Activated naive CD4-positive, alpha-beta T cell treated with anti-CD3 and anti-CD28 coated beads, Interleukin-2, amount 50 U/mL, for 24 hours (primary cell): ENCODE results near the gene TFDP1.
A peak's percentile ranks its signal among the peaks of the same experiment; 100 is the strongest.

Source experiments
- H3K27ac Mint-ChIP-seq: one replicate; pipeline ENCODE4 v1.8.0; 2021; ENCODE audit warnings: mild to moderate bottlenecking, mixed read lengths
- H3K27me3 Mint-ChIP-seq: one replicate; pipeline ENCODE4 v1.8.0; 2021; ENCODE audit warnings: mixed read lengths
- H3K36me3 Mint-ChIP-seq: one replicate; pipeline ENCODE4 v1.8.0; 2021; ENCODE audit warnings: mixed read lengths
- H3K4me1 Mint-ChIP-seq: one replicate; pipeline ENCODE4 v1.8.0; 2021; ENCODE audit warnings: mixed read lengths
- H3K4me3 Mint-ChIP-seq: one replicate; pipeline ENCODE4 v1.8.0; 2021; ENCODE audit warnings: mild to moderate bottlenecking, mixed read lengths
- H3K9me3 Mint-ChIP-seq: one replicate; pipeline ENCODE4 v1.8.0; 2021; ENCODE audit warnings: mixed read lengths

TFDP1 gene

DNA sequence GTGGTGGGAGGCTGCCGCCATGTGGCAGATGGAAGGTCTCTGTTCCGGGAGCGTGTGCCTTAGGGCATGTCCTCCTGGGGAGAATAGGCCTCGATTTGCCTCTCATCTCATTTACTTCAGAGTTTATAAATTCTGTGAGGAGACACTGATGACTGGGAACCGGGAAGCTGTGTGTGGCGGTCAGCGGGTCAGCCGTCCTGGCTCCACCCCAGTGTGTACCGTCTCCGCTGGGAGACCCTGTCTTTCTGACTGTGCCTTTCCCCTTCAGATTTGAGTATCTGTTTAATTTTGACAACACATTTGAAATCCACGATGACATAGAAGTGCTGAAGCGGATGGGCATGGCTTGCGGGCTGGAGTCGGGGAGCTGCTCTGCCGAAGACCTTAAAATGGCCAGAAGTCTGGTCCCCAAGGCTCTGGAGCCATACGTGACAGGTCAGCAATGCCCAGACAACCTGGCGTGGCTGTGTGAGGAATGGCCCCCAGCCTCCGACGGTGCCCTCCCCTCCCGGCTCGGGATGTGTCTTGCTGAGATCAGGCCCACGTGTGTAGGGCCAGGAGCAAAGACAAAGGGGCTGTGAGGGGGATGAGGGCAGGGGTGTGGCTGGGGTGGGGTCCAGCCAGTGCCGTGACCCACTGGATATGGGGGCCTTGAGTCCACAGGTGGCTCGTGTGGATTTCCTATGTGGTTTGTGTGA is 51.9 kb downstream of the TFDP1 start:
- H3K27me3 Mint-ChIP-seq, result no peaks in the 10 kb centered on the region
- H3K4me1 Mint-ChIP-seq, result peaks cover 44% of the 10 kb centered on the region
- H3K4me3 Mint-ChIP-seq, result no peak overlapping the region
- peak overlapping the region; percentile 55 for H3K27ac Mint-ChIP-seq
- no peaks in the 10 kb centered on the region for H3K9me3 Mint-ChIP-seq
- peaks cover 10% of the 10 kb centered on the region for H3K36me3 Mint-ChIP-seq

DNA sequence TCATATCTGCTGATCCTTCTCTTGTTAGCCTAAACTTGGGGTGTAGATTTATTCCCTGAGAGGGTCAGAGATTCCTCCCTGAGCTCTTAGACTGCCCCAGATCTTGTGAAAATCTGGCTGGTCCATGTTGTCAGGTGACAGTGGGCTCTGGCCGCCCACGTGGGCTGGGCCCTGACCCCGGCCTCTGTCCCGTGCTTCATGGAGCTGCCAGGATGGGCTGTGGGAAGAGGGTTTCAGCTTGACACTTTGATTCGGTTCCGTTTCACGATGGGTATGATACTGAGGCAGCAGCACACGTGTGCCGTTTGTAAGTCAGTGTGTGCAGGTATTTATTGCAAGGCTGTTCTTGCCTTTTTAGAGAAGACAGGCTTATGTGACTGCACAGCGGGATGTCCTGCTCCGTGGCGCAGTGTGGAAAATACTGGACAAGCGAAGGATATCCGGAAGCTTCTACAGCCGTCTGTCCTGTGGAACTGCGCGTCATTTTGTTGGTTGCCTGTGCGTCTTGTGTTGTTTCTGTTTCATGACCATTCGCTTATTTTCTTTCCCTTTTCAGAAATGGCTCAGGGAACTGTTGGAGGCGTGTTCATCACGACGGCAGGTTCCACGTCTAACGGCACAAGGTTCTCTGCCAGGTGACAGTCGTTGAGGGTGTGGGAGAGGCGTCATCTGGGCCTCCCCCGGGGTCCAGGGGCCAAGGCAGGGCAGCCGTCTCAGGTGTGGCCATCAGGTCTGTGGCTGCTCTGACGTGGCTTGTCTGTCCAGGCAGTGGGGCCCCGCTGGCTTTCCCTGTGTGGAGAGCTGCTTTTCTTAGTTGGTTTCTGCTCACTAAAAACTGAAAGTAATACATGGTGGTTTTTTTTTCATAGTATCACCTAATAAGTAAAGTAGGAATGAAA is 53.0 kb downstream of the TFDP1 start:
- Mint-ChIP-seq H3K9me3 (no peaks in the 10 kb centered on the region), H3K27me3 (no peaks in the 10 kb centered on the region), H3K4me3 (no peak overlapping the region), H3K27ac (no peak overlapping the region), H3K36me3 (peaks cover 18% of the 10 kb centered on the region), H3K4me1 (peaks cover 38% of the 10 kb centered on the region)

DNA sequence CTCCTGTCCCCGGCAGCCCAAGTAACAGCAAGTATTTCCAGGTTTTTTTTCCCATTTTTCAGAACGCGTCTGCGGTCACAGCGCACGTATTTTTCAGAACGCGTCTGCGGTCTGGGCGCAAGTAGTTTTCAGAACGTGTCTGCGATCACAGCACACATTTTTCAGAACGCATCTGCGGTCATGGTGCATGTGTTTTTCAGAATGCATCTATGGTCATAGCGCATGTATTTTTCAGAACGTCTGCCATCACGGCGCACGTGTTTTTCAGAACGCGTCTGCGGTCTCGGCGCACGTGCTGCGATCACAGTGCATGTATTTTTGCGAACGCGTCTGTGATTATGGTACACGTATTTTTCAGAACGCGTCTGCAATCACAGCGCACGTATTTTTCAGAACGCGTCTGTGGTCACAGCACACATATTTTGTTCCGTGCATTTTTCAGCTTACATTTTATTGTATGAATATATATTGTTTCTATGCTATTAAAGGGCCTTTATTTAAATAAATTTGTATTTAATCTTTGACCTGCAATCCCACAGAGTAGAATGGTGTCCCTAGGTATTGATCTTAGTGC is 53.7 kb downstream of the TFDP1 start:
- Mint-ChIP-seq H3K4me1 (peaks cover 32% of the 10 kb centered on the region), H3K36me3 (peaks cover 23% of the 10 kb centered on the region), H3K9me3 (no peaks in the 10 kb centered on the region), H3K27ac (no peak overlapping the region), H3K4me3 (no peak overlapping the region), H3K27me3 (no peaks in the 10 kb centered on the region)

DNA sequence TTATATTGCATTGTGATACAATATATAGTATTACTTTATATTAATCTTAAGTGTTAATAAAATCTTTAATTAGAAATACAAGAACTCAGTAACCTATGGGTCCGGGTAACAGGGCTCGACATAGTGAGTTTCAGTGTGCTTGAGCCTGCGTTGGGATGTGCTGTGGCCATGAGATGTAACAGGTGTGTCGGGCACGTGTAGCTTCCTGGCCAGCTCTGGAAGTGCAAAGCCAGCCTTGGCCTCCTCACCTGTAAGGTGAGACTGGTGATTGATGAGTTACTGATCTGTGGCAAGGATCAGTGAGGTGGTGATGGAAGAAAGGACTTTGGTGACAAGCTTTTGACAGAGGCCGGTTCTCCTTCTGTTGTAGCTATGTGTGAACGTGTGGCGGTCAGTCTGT is 54.3 kb downstream of the TFDP1 start:
- no peaks in the 10 kb centered on the region for H3K27me3 Mint-ChIP-seq
- H3K9me3 Mint-ChIP-seq, result no peaks in the 10 kb centered on the region
- H3K4me3 Mint-ChIP-seq, result no peak overlapping the region
- peaks cover 26% of the 10 kb centered on the region for H3K4me1 Mint-ChIP-seq
- peaks cover 23% of the 10 kb centered on the region for H3K36me3 Mint-ChIP-seq
- H3K27ac Mint-ChIP-seq, result no peak overlapping the region

DNA sequence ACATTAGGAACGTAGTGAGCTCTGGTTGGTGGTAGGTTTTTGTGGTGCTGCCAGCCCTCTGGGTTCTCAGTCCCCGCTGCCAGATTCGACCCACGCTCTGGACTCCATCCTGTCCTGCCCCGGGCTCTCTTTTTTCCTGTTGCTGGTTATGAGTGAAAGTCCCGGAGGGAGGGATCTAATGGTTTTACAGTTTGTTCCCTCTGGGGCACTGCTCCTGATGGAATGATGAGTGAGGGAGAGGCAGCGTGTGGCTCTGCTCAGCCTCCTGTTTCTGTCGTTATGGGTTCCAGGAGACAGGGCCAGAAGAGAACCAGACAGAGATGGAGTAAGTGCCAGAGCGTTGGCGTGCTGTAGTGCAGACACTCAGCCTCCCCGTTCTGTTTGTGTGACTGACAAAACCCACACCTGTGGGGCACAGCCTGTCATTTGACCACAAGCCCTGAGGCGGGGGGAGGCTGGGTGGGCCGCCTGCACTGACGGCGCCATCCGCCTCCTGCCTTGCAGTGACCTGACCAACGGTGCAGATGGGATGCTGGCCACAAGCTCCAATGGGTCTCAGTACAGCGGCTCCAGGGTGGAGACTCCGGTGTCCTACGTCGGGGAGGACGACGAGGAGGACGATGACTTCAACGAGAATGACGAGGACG is 55.2 kb downstream of the TFDP1 start:
- no peaks in the 10 kb centered on the region for H3K27me3 Mint-ChIP-seq
- H3K4me3 Mint-ChIP-seq, result no peak overlapping the region
- H3K4me1 Mint-ChIP-seq, result peaks cover 22% of the 10 kb centered on the region
- no peaks in the 10 kb centered on the region for H3K9me3 Mint-ChIP-seq
- no peak overlapping the region for H3K27ac Mint-ChIP-seq
- peaks cover 23% of the 10 kb centered on the region for H3K36me3 Mint-ChIP-seq

DNA sequence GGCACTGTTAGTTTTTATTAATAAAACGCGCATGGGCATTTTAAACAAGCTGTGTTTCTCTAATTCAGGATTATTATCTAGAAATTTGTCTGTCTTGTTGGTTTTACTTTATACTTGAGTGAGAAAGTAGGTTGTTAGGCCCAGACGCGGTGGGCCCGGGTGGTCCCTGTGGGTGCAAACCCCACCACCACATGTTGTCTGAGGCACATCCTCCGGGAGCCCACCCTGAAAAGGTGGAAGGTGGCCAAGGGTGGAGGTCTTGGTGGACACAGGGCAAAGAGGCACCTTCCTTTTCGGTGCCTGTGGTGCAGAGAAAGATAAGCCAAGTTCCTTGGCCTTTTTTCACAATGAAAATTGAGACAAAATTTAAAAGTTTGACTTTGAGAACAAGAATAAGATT is 56.9 kb downstream of the TFDP1 start:
- peaks cover 23% of the 10 kb centered on the region for H3K36me3 Mint-ChIP-seq
- no peaks in the 10 kb centered on the region for H3K9me3 Mint-ChIP-seq
- H3K27ac Mint-ChIP-seq, result no peak overlapping the region
- H3K27me3 Mint-ChIP-seq, result no peaks in the 10 kb centered on the region
- H3K4me3 Mint-ChIP-seq, result no peak overlapping the region
- H3K4me1 Mint-ChIP-seq, result peaks cover 24% of the 10 kb centered on the region

DNA sequence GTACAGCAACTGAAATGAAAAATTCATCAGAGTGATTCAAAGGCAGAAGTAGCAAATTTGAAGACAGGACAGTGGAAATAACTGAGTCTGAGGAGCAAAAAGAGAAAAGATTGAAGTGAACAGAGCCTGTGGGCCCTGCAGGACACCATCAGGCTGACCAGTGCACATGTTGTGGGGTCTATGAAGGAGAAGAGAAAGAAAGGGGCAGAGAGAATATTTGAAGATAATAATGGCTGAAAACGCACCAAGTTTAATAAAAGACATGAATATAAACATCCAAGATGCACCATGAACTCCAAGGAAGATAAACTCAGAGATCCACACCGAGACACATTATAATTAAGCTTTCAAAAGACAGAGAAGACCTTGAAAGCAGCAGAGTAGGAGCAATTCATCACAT is 58.0 kb downstream of the TFDP1 start:
- no peak overlapping the region for H3K4me3 Mint-ChIP-seq
- H3K27me3 Mint-ChIP-seq, result no peaks in the 10 kb centered on the region
- no peak overlapping the region for H3K27ac Mint-ChIP-seq
- peaks cover 35% of the 10 kb centered on the region for H3K4me1 Mint-ChIP-seq
- H3K9me3 Mint-ChIP-seq, result no peaks in the 10 kb centered on the region
- H3K36me3 Mint-ChIP-seq, result peaks cover 23% of the 10 kb centered on the region

DNA sequence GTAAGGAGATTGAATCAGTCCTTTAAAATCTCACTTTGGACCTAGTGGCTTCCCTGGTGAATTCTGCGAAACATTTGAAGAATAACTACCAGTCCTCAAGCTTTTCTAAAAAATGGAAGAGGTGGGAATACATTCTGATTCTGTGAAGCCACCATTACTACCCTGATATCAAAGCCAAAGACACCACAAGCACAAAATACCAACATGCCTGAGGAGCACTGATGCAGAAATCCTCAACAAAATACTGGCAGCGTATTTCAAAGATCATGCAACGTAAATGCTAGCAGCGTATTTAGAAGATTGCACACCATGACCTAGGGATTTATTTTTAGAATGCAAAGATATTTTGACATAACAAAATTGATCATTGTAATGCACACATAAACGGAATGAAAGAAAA is 59.0 kb downstream of the TFDP1 start:
- H3K4me3 Mint-ChIP-seq, result no peak overlapping the region
- H3K27ac Mint-ChIP-seq, result no peak overlapping the region
- H3K4me1 Mint-ChIP-seq, result peaks cover 43% of the 10 kb centered on the region
- H3K36me3 Mint-ChIP-seq, result peaks cover 23% of the 10 kb centered on the region
- H3K27me3 Mint-ChIP-seq, result no peaks in the 10 kb centered on the region
- no peaks in the 10 kb centered on the region for H3K9me3 Mint-ChIP-seq

DNA sequence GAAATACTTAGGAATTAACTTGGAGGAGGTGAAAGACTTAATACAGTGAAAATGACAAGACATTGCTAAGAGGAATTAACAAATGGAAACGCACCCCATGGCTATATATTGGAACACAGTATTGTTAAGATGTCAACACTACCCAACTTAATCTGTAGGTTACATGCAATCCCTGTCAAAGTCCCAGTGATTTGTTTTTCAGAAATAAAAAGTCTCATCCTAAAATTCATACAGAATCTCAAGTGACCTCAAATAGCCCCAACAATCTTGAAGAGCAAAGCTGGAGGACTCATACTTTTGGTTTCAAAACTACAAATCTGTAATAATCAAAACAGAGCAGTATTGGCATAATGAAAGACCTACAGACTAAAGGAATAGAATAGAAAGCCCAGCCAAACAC is 60.2 kb downstream of the TFDP1 start:
- Mint-ChIP-seq H3K4me3 (no peak overlapping the region), H3K4me1 (peaks cover 40% of the 10 kb centered on the region), H3K27ac (no peak overlapping the region), H3K27me3 (no peaks in the 10 kb centered on the region), H3K36me3 (peaks cover 18% of the 10 kb centered on the region), H3K9me3 (no peaks in the 10 kb centered on the region)

DNA sequence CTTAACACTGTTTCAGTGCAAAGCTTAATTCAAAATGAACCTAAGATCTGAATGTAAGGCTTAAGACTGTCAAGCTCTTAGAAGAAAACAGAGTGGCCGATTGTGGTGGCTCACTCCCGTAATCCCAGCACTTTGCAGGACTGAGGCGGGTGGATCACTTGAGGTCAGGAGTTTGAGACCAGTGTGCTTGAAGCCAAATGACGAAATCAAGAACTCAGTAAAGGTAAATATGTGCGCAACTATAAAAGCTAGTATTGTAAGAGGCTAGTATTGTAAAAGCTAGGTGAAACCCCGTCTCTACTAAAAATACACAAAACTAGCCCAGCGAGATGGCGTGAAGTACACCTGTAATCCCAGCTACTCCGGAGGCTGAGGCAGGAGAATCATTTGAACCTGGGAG is 60.8 kb downstream of the TFDP1 start:
- H3K4me3 Mint-ChIP-seq, result no peak overlapping the region
- H3K9me3 Mint-ChIP-seq, result no peaks in the 10 kb centered on the region
- H3K27me3 Mint-ChIP-seq, result no peaks in the 10 kb centered on the region
- peaks cover 18% of the 10 kb centered on the region for H3K36me3 Mint-ChIP-seq
- peaks cover 37% of the 10 kb centered on the region for H3K4me1 Mint-ChIP-seq
- H3K27ac Mint-ChIP-seq, result no peak overlapping the region

DNA sequence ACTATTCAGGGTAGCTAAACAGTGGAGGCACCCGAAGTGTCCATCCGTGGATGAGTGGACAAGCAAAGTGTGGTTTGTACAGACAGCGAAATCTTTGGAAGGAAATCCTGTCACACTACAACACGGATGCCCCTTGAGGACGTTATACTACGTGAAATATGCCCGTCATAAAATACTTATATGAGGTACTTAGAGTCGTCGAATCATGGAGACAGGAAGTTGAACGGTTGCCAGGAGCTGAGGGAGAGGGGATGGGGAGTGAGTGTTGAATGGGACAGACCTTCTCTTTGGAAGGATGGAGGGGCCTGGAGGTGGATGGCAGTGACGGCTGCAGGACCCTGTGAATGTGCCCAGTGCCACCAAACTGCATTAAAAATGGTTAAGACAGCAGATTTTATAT is 61.8 kb downstream of the TFDP1 start:
- no peaks in the 10 kb centered on the region for H3K9me3 Mint-ChIP-seq
- H3K36me3 Mint-ChIP-seq, result peaks cover 13% of the 10 kb centered on the region
- H3K27me3 Mint-ChIP-seq, result no peaks in the 10 kb centered on the region
- no peak overlapping the region for H3K27ac Mint-ChIP-seq
- H3K4me1 Mint-ChIP-seq, result peaks cover 31% of the 10 kb centered on the region
- peak overlapping the region; percentile 58 for H3K4me3 Mint-ChIP-seq

DNA sequence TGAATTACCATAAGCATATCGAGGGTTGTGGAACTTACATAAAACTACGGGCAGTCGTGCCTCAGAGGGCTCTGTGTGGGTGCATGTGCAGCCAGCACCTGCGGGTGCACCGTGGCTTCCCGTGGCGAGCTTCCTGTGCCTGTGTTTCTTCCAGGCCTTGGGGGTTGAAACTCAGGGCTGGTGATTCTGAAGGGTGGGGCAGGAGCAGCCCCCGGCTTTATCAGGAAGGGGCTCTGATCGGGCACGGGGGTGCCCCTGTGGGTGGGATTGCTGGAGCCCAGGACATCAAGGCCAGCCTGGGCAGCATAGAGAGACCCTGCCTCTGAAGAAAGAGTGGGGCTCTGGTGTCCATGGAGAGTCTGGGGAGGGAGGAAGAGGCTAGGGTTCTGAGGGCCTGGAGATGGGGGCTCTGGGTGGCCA is 62.4 kb downstream of the TFDP1 start:
- H3K27me3 Mint-ChIP-seq, result no peaks in the 10 kb centered on the region
- no peaks in the 10 kb centered on the region for H3K9me3 Mint-ChIP-seq
- H3K36me3 Mint-ChIP-seq, result peaks cover 11% of the 10 kb centered on the region
- H3K27ac Mint-ChIP-seq, result no peak overlapping the region
- H3K4me1 Mint-ChIP-seq, result peaks cover 31% of the 10 kb centered on the region
- H3K4me3 Mint-ChIP-seq, result peak overlapping the region; percentile 58

DNA sequence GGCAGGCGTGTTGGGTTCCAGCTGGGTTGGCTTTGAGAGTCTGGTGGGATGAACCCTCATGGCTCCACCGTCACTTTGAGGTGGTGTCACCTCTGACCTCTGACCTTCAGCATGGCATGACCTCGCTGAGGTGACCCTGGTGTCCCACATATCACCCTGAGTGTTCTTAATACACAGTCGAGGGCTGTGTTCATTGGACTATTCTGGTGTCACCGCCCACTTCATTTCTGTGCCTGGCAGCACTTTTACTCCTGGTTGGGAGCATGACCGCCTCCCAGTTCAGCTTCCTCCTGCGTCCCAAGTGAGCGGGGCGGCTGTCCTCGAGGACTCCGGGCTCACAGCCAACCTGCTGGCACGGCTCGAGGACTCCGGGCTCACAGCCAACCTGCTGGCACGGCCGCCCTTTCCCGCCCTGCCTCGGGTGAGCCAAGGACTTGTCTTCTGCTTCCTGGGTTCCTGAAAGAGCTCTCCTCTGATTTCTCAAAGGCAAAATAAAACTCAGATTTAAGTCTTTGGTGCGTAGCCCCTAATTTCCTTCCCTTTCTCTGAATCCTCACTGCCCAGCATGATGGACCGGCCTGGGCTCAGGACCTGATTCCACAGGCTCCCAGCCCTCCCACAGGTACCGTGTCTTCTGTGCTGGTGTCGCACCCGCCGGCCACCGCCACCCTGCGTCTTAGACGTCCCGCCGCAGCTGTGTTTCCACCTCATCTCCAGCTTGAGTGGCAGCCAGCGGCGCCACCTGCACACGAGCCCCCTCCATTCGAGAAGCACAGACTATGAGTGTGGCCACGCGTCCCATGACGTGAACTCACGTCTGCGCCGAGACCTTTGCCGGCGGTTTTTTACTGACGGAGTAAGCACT is 63.0 kb downstream of the TFDP1 start:
- Mint-ChIP-seq H3K9me3 (no peaks in the 10 kb centered on the region), H3K27ac (peak overlapping the region; percentile 55), H3K4me1 (peaks cover 31% of the 10 kb centered on the region), H3K36me3 (peaks cover 4% of the 10 kb centered on the region), H3K4me3 (peak overlapping the region; percentile 13), H3K27me3 (no peaks in the 10 kb centered on the region)

DNA sequence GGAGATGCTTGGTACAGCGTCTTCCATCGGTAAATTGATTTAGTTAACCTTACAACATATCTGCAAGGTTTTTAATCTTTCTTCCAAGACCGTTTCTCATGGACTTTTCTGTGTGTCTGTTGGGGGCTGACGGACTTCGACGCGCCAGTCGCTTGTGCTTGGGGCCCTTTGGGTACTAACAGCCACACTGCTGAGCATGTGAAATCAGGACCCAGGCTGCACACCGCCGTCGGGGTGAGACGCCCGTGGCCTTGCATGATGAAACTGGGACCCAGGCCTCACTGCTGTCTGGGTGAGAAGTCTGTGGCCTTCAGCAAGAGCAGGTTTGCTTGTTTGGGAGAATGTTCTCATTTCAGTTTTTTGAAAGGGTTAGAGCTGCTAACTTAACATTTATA is 63.7 kb downstream of the TFDP1 start:
- no peaks in the 10 kb centered on the region for H3K9me3 Mint-ChIP-seq
- peak overlapping the region; percentile 55 for H3K27ac Mint-ChIP-seq

DNA sequence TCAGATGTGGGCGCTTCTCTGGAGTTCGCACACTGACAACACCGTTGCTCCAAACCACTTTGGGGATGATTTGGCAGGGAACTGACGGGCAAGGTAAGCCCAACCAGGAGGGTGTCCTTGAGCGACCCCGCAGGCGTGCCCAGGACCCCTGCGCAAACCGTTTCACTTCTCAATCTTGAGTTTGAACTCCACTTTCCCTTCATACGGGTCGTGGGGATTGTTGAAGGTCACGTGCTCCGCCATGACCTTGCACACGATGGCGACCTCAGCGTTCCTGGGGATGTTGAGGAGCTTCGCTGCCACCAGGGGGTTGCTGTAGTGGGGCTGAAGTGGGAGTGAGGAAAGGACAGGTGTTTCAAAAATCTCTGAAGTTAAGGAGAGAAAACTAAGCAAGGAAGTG is 64.7 kb downstream of the TFDP1 start:
- H3K4me1 Mint-ChIP-seq, result peaks cover 37% of the 10 kb centered on the region
- no peak overlapping the region for H3K27ac Mint-ChIP-seq
- no peaks in the 10 kb centered on the region for H3K9me3 Mint-ChIP-seq
- no peaks in the 10 kb centered on the region for H3K27me3 Mint-ChIP-seq
- no peak overlapping the region for H3K4me3 Mint-ChIP-seq
- H3K36me3 Mint-ChIP-seq, result no peaks in the 10 kb centered on the region

More for the DNA sequence above, 63.7 kb downstream of the TFDP1 start:
- Mint-ChIP-seq H3K27me3 (no peaks in the 10 kb centered on the region), H3K4me1 (peaks cover 31% of the 10 kb centered on the region), H3K36me3 (peaks cover under 1% of the 10 kb centered on the region), H3K4me3 (no peak overlapping the region)
